ENCODE data around the gene RUFY1. TPM values are rescaled to one million over a fixed set of nuclear protein-coding genes. Genes with fewer than 3 reads are reported as not detected.

RUFY1 gene
- total and polyA plus RNA-seq, 10 of the 15 experiments (the other 5 are each of a cell fraction or from before 2014, with no cell fraction given), result 5.7 to 36.3 (median 24.5) TPM

DNA sequence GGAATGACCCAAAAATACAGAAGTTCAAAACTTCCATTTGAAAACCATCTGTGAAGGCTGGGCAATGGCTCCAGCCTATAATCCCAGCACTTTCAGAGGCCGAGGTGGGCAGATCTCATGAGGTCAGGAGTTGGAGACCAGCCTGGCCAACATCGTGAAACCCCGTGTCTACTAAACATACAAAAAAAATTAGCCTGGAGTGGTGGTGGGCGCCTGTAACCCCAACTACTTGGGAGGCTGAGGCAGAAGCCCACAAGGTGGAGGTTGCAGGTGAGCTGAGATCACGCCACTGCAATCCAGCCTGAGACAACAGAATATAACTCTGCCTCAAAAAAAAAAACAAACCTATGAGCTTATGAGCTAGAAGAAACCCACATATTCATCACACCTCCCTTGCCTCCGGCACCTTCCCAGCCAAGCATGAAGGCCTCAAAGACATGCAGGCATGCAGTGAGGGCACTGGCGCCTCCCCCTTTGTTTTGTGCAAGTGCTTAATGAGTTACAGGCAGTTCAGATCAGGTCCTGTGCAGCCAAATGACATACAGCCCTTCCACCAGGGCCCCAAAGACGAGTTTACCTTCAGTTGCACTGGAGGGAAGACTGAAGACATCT is 63.2 kb downstream of the RUFY1 start:
- WGBS (ENCODE audit: insufficient coverage, insufficient replicate concordance, low lambda C conversion rate, missing lambda C conversion rate), result 76% methylated on average over 8 of the region's 8 CpGs
- H2AFZ ChIP-seq (ENCODE audit: control insufficient read depth, low read depth, low read length), result no peak overlapping the region
- peaks cover 36% of the 10 kb centered on the region in 2 experiments for H3K36me3 ChIP-seq (ENCODE audit: control insufficient read depth in 2 of 2, insufficient read depth in 2 of 2, low read length in 1 of 2)
- no peak overlapping the region for H3K4me2 ChIP-seq (ENCODE audit: control insufficient read depth, insufficient read depth)
- FAIRE-seq (no peak), DNase-seq (ENCODE audit: low read depth, low spot score) (no peak), ATAC-seq (peak; percentile 11)
- SMC1A ChIA-PET (ENCODE audit: uncharacterized antibody, unreplicated experiment), result interaction anchor here (1.0 kb wide), 1 partner anchor 9 kb away, joined by 3 read pairs; no protein-coding TSS in a partner anchor
- H3K27me3 ChIP-seq (replicated peaks in 1 of 2; ENCODE audit: control insufficient read depth in 2 of 2, insufficient read depth in 2 of 2, low read length in 1 of 2), result no peaks in the 10 kb centered on the region
- peaks cover 5% of the 10 kb centered on the region; the same call in 1 of the 2 replicates for H4K20me1 ChIP-seq (ENCODE audit: control insufficient read depth, insufficient read depth)
- H3K4me3 ChIP-seq, result no peak overlapping the region
- CTCF ChIA-PET, result interaction anchor here (0.9 kb wide), 1 partner anchor 7 kb away, joined by 4 read pairs; no protein-coding TSS in a partner anchor
- no peaks in the 10 kb centered on the region for H3K4me1 ChIP-seq (ENCODE audit: control insufficient read depth, insufficient read depth, low read length)
- no peaks in the 10 kb centered on the region for H3K9me3 ChIP-seq (replicated peaks; ENCODE audit: control insufficient read depth, insufficient read depth, low read length)
- no TSS peak for BruUV-seq (replicated peaks)
- H3K9ac ChIP-seq (ENCODE audit: control insufficient read depth, insufficient read depth, low read length), result no peak overlapping the region
- H3K79me2 ChIP-seq (ENCODE audit: control insufficient read depth, insufficient read depth, low read length), result peaks cover 12% of the 10 kb centered on the region
- intact Hi-C loops (cut with micrococcal nuclease; ENCODE audit: unreplicated experiment) (no loop called here), in situ Hi-C loops (cut with MboI) (no loop called here)
- no peak overlapping the region for H3K27ac ChIP-seq (ENCODE audit: control insufficient read depth, insufficient read depth)
- RAD21 ChIA-PET (ENCODE audit: unreplicated experiment), result interaction anchor here (1.8 kb wide), 1 partner anchor 10 kb away, joined by 7 read pairs; the partner anchor contains the start of gene HNRNPH1
- POLR2A ChIA-PET, result interaction anchor here (1.0 to 1.9 kb wide), 2 partner anchors 9 to 10 kb away, joined by 6 to 16 read pairs; partner anchors contain the start of gene HNRNPH1
- TF ChIP-seq EED (IDR thresholded peaks at IDR 0.05; ENCODE audit: low read depth) (no peak), SP1 (IDR thresholded peaks at IDR 0.05; ENCODE audit: low read depth, low read length) (no peak), ZNF274 (IDR thresholded peaks at IDR 0.05; ENCODE audit: insufficient read depth, insufficient read length) (no peak), HDGF (IDR thresholded peaks at IDR 0.05) (no peak), CHD2 (IDR thresholded peaks at IDR 0.05; ENCODE audit: borderline replicate concordance, low read depth, low read length) (no peak), CBX5 (IDR thresholded peaks at IDR 0.05; ENCODE audit: low read depth) (no peak), MYC (IDR thresholded peaks at IDR 0.05; ENCODE audit: insufficient read depth, insufficient read length, insufficient replicate concordance, low read length, severe bottlenecking) (no peak), GATAD2B (conservative IDR thresholded peaks at IDR 0.05; ENCODE audit: low read depth) (no peak), SMARCA5 (IDR thresholded peaks at IDR 0.05) (no peak), BMI1 (IDR thresholded peaks at IDR 0.05; ENCODE audit: borderline replicate concordance) (no peak), POLR2AphosphoS2 (IDR thresholded peaks at IDR 0.05; ENCODE audit: low read depth, low read length) (no peak), POLR2A (IDR thresholded peaks at IDR 0.05; ENCODE audit: low read depth, low read length) (peak; percentile 73), FOXM1 (IDR thresholded peaks at IDR 0.05; ENCODE audit: low read depth, low read length) (0 out of 2 replicates have a peak, but pooled peaks have one; percentile 1), MTA2 (IDR thresholded peaks at IDR 0.05; ENCODE audit: low read depth) (no peak), PAX8 (IDR thresholded peaks at IDR 0.05) (no peak), ZSCAN29 (IDR thresholded peaks at IDR 0.05) (no peak)
- TF ChIP-seq, protein P1, sequence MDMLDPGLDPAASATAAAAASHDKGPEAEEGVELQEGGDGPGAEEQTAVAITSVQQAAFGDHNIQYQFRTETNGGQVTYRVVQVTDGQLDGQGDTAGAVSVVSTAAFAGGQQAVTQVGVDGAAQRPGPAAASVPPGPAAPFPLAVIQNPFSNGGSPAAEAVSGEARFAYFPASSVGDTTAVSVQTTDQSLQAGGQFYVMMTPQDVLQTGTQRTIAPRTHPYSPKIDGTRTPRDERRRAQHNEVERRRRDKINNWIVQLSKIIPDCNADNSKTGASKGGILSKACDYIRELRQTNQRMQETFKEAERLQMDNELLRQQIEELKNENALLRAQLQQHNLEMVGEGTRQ (IDR thresholded peaks at IDR 0.05; ENCODE audit: borderline replicate concordance, low read depth, low read length), result no peak
- TF ChIP-seq, protein P2, sequence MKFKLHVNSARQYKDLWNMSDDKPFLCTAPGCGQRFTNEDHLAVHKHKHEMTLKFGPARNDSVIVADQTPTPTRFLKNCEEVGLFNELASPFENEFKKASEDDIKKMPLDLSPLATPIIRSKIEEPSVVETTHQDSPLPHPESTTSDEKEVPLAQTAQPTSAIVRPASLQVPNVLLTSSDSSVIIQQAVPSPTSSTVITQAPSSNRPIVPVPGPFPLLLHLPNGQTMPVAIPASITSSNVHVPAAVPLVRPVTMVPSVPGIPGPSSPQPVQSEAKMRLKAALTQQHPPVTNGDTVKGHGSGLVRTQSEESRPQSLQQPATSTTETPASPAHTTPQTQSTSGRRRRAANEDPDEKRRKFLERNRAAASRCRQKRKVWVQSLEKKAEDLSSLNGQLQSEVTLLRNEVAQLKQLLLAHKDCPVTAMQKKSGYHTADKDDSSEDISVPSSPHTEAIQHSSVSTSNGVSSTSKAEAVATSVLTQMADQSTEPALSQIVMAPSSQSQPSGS (IDR thresholded peaks at IDR 0.05; ENCODE audit: low read length), result no peak
- TF ChIP-seq, protein P3, sequence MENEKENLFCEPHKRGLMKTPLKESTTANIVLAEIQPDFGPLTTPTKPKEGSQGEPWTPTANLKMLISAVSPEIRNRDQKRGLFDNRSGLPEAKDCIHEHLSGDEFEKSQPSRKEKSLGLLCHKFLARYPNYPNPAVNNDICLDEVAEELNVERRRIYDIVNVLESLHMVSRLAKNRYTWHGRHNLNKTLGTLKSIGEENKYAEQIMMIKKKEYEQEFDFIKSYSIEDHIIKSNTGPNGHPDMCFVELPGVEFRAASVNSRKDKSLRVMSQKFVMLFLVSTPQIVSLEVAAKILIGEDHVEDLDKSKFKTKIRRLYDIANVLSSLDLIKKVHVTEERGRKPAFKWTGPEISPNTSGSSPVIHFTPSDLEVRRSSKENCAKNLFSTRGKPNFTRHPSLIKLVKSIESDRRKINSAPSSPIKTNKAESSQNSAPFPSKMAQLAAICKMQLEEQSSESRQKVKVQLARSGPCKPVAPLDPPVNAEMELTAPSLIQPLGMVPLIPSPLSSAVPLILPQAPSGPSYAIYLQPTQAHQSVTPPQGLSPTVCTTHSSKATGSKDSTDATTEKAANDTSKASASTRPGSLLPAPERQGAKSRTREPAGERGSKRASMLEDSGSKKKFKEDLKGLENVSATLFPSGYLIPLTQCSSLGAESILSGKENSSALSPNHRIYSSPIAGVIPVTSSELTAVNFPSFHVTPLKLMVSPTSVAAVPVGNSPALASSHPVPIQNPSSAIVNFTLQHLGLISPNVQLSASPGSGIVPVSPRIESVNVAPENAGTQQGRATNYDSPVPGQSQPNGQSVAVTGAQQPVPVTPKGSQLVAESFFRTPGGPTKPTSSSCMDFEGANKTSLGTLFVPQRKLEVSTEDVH (IDR thresholded peaks at IDR 0.05; ENCODE audit: low read depth, partially characterized antibody), result peak; percentile 23
- TF ChIP-seq, protein P4, sequence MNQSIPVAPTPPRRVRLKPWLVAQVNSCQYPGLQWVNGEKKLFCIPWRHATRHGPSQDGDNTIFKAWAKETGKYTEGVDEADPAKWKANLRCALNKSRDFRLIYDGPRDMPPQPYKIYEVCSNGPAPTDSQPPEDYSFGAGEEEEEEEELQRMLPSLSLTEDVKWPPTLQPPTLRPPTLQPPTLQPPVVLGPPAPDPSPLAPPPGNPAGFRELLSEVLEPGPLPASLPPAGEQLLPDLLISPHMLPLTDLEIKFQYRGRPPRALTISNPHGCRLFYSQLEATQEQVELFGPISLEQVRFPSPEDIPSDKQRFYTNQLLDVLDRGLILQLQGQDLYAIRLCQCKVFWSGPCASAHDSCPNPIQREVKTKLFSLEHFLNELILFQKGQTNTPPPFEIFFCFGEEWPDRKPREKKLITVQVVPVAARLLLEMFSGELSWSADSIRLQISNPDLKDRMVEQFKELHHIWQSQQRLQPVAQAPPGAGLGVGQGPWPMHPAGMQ (IDR thresholded peaks at IDR 0.05; ENCODE audit: borderline replicate concordance), result no peak

Data from GM12878 (cell line).